GM19351 (cell line): ENCODE data around the gene MFAP1.
"Not testable (repeated sequence)": the region's sequence is repeated elsewhere in the genome, so short reads cannot be mapped to it uniquely, and the experiment has no call there.

Source experiments
- ATAC-seq: cut with Tn5 transposase; IDR thresholded peaks from one replicate; pipeline ENCODE4 v1.9.1; 2021; ENCODE audit warnings: mild to moderate bottlenecking, moderate library complexity; ENCODE audit not compliant: unreplicated experiment

The MFAP1 gene

GRCh38 chr15:43824302-43825246, at the start of gene MFAP1:
MFAP1 (minus strand) TSS chr15:43824690; CDS start chr15:43824569, 121 bp downstream.
- ATAC-seq, result peak; percentile 75

GRCh38 chr15:43873651-43874050, 49.2 kb upstream of the MFAP1 start:
- no peak for ATAC-seq

GRCh38 chr15:43872416-43873020, 48.0 kb upstream of the MFAP1 start:
- ATAC-seq, result no peak

- no peak for ATAC-seq
Observed at GRCh38 chr15:43871835-43872234, 47.3 kb upstream of the MFAP1 start.

GRCh38 chr15:43868406-43868805, 43.9 kb upstream of the MFAP1 start:
- no peak for ATAC-seq

- no peak for ATAC-seq
Observed at GRCh38 chr15:43867096-43867495, 42.6 kb upstream of the MFAP1 start.

GRCh38 chr15:43866636-43867035, 42.1 kb upstream of the MFAP1 start:
- ATAC-seq, result not testable (repeated sequence)

- no peak for ATAC-seq
Observed at GRCh38 chr15:43859546-43859945, 35.1 kb upstream of the MFAP1 start.

GRCh38 chr15:43854801-43855200, 30.3 kb upstream of the MFAP1 start:
- no peak for ATAC-seq

GRCh38 chr15:43852607-43853006, 28.1 kb upstream of the MFAP1 start:
- ATAC-seq, result no peak

- ATAC-seq, result no peak
Observed at GRCh38 chr15:43851251-43851650, 26.8 kb upstream of the MFAP1 start.

- ATAC-seq, result no peak
Observed at GRCh38 chr15:43845421-43845820, 20.9 kb upstream of the MFAP1 start.

GRCh38 chr15:43832485-43832884, 8.0 kb upstream of the MFAP1 start:
- not testable (repeated sequence) for ATAC-seq

GRCh38 chr15:43831519-43832052, 7.1 kb upstream of the MFAP1 start:
- not testable (repeated sequence) for ATAC-seq

GRCh38 chr15:43830691-43831275, 6.3 kb upstream of the MFAP1 start:
- ATAC-seq, result not testable (repeated sequence)

GRCh38 chr15:43829951-43830540, 5.6 kb upstream of the MFAP1 start:
- not testable (repeated sequence) for ATAC-seq

- no peak for ATAC-seq
Observed at GRCh38 chr15:43828061-43828657, 3.7 kb upstream of the MFAP1 start.

- peak; percentile 53 for ATAC-seq
Observed at GRCh38 chr15:43826508-43827341, 2.2 kb upstream of the MFAP1 start, which contains the start of gene WDR76. WDR76 (plus strand) TSS chr15:43827002; CDS start chr15:43827033, 31 bp downstream.

- no peak for ATAC-seq
Observed at GRCh38 chr15:43826029-43826507, 1.6 kb upstream of the MFAP1 start.
